C4-2B (cell line): ENCODE results near the gene CPB2.

Experiments
- CTCF ChIP-seq: fragments of 450-650 bp; conservative IDR thresholded peaks from 2 replicates; pipeline ENCODE4 v1.5.1; 2017; ENCODE audit warnings: mild to moderate bottlenecking
- ZFX ChIP-seq: fragments of 450-650 bp; IDR thresholded peaks from 2 replicates; pipeline ENCODE4 v1.6.1; 2017

DNA sequence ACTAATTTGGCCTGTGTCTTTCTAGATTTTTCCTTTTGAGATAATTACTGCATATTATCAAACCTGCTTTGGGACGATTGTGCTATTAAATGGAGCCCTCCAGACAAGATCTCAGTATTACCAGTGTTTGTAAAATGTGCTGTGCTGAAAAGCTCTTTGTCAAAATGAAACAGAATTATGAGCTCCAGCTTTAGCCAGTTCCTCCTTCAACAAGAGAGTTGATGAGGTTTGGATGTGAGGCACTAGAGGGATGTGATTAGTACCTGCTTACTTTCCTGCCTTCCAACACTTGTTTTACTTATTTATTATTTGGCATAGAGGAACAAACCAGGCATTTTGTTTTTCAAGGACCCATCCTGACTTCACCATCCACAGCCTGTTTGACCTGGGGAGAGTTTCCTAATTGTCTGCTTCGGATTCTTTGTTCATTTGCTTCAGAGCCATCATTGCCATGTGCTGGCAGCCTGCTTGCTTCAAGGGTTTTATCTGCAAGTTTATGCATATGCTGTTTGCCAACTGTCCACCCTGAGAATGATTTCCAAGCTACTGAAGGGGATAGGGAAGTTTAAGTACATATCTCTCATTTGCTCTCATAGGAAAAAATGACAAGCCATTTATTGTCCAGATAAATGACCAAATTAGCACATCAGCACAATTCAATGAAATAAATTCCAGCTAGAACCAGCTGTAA lies 32.9 kb upstream of the CPB2 start:
- TF ChIP-seq CTCF (no peak), ZFX (no peak)
